Heart left ventricle (tissue), 13 donors: ENCODE results near the gene NUP214.

Source experiments
- CTCF ChIP-seq, 12 donors: fragments of 200-600 bp; sonication (generic) in 4 of 12; IDR thresholded peaks; one replicate each; pipeline versions ENCODE4 v1.5.0 to v1.8.0; 2018 to 2022; ENCODE audit warnings: antibody characterized with exemption in 12 of 12, mild to moderate bottlenecking in 5 of 12
- POLR2A ChIP-seq, 2 donors: fragments of 450-650 bp; IDR thresholded peaks; one replicate each; pipeline ENCODE4 v1.6.1; 2017; ENCODE audit warnings: antibody characterized with exemption in 2 of 2, mild to moderate bottlenecking in 2 of 2, moderate library complexity in 2 of 2
- donor health status: ischemic (EF 13 %, LVEDD 7.1; RV severe dilation, severe dysfunction).
- donor health status: DM: no; HTN: yes; CAD: no.
- donor health status: DM: no; HTN: no; CAD: no.
- donor health status: ischemic (EF 25% LVEDD 6.9; RV normal size, moderate dysfunction).
- donor health status: ischemic (EF 25% LVEDD 5.7; RV mildly dilated, moderate dysfunction).
- donor health status: ischemic (EF 35%, LVEDD 5.7; RV mildly dilated, moderate dysfunction).
- donor health status: nonischemic (EF 11% LVEDD 7.7; RV severe dilation, severe dysfunction).
- donor health status: DM: yes; HTN: yes; CAD: no.
- donor health status: PGD.
- donor health status: ischemic (EF 29% LVEDD 5.4; RV normal size, mild dysfunction).
- donor health status: nonischemic (EF 23%, LVEDD 6.1; RV moderate dilation, normal function).

GRCh38 chr9:131099102-131099606, 26.2 kb upstream of the NUP214 start:
- no peak for TF ChIP-seq CTCF (IDR thresholded peaks at IDR 0.05)
- no peak for TF ChIP-seq POLR2A (IDR thresholded peaks at IDR 0.05)
